Caki2 (cell line): ENCODE results near the gene BCORL1. TPM values are rescaled to one million over a fixed set of nuclear protein-coding genes. Genes with fewer than 3 reads are reported as not detected.

ENCODE experiments used
- DNase-seq: peaks from one replicate; pipeline ENCODE4 v3.0.0-alpha.2; 2015; ENCODE audit warnings: low read depth
- in situ Hi-C: cut with HindIII; loops from 2 replicates; pipeline ENCODE4 v1.10.0; 2016; ENCODE audit warnings: low sequenced_read_pairs, low pct_unique_long_range_greater_than_20kb, mixed read lengths
- total RNA-seq: library from RNA; depleted of rRNA; stranded (reverse); fragments of >200 nt; shearing (Covaris generic); gene quantifications from 2 replicates; pipeline ENCODE4 v1.2.3, GENCODE V29; 2014; ENCODE audit warnings: low replicate concordance

The BCORL1 gene
- total RNA-seq, 1 experiment from 2014 or later: 0.44 TPM

DNA sequence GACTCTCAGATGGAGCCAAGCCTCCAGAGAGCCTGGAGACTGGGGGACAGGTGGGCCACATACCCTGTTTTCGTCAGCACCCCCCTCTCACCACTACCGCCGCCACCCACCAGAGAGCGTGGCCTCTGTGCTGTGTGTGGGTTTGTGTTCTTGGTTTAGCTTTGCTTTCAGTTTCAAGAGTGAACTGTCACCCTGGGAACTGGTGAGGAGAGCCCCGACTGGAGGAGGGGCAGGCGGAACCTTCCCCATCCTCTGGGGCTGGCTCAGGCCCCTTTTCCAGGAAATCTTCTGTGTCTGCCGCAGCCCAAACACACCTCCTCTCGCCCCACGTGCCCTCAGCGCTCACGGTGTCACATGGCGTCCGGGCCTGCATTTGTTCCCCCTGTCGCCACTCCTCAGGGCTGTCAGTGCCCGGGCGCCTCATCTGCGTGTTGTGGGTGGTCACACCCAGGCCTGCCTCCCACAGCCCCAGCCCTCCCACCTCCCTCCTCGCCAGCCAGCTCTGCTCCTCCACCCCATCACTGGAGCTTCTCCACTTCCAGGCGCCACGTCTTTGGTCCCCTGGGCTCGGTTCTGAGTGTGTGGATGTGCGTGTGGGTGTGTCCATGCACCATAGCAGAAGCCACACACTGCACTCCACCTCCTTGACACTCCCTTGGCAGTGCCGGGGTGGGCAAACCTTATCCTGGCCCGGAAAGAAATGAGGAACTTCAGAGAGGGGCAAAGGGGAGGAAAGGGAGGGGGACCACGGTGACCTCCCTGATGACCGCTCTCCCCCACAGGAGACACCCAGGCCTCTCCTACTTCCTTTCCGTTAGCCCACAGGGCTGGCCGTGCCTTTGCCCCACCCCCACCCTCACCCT is 100.0 kb downstream of the BCORL1 start:
- in situ Hi-C loops: no loop called here
- DNase-seq: no peak

DNA sequence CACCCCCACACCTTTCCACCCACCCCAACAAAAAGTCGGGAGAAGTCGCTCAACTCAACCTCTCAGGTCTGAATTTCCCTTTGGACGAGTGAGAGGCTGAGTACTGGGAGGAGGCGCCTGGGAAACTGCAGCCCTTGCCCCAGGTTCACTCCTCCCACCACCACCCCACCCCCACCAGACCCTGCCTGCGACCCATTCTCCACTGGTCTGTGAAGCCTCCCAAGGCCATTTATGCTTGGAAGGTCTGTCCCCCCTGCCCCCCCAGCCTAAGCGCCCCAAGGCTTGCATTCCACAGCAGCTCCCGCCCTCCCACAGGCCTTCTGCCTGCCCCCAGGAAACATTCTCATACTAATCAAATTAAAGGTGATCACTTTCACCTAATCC is 100.7 kb downstream of the BCORL1 start:
- in situ Hi-C loops: no loop called here
- no peak for DNase-seq

DNA sequence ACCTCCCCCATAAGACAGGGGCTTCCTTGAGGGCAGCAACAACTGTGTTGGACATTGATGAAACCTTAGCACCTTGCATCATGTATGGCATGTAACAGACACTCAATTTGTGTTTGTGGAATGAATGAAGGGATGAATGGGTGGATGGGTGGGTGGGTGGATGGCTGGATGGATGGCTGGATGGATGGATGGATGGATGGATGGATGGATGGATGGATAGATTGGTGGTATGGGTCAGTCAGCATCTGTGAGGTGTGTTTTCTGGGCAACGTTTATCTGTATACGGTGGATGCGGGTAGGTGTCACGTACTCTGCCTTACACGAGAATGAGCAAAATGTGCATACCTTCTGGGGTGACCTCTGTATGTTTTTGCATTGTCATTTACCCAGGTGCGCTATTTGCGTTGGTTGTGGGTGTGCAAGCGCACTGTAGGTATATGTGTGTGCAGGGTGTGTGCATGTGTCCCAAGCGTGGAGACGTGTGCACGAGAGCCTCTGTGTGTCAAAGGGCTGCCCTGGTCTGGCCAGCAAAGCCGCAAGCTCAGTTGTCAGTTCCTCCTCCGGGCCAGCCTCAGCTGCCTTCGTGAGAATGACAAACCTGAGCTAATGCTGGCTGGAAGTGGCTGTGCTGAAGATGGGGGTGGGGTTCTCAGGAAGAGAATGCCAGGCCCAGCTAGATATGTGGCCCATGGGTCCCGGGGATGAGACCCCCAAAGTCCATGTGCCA is 101.4 kb downstream of the BCORL1 start:
- no peak for DNase-seq
- in situ Hi-C loops: no loop called here

DNA sequence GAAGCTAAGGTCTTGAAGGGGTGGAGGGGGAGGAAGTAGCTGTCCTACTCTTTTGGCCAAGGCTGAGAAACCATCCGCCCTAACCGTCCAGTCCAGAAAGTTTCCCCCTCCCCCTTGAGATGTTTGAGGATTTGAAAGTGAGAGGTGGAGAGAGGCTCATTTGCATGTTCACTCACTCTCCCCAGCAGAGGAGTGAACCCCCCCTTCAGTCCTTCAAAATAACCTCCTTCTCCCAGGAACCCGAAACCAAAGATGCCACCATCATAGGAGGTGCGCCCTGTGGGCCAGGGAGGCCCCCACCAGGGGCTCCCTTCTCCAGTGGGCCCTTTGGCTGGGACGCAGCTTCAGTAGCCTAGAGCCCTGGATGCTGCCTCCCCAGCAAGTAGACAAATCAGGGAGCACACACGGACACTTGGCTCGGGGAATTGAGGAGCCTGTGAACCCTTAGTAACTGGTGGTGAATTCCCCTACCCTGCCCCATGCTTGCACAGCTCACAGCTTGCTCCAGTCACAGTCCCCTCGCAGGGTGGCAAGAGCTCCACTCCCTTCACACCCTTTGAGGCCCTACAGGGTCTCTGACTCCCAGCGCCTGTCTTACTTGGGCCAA is 102.3 kb downstream of the BCORL1 start:
- DNase-seq: no peak
- in situ Hi-C loops: no loop called here

DNA sequence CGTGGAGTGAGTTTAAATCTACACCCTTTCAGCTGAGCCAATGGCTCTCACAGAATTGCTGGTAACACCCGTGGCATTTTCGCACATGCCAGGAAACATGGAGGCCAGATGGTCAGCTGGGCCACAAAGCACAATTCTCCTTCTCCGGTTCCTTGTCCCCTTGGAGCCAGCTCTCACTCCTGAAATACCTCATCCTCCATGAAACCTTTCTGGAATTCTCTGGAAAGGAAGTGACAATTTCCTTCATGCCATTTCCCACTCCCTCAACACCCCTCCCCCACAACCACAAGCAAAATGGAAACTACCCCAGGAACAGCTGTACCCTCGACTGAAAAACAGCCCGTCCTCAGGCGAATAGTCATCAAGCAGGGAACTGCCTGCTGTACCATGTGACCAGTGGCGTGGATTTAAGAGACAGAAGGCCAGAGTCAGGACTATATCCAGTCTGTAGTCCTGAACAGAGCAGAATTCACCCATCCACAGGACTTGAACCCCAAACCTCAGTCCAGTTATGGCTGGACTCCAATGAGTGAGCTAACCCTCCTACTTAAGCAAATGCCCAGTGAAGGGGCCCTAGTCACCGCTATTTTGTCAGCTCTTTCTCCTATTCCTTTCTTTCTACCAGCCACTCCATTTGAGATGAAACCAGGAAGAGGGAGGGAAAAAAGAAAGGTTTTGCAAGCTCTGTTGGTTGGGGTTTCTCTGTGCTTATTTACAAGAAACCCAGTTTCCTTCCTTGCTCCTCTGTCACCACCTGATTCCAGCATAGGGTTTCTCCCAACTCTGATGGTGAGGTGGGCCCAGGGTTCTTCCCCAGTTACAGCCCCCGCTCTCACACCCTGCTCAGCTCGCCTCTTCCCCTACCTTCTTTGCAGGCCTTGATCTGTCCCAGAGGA is 103.4 kb downstream of the BCORL1 start:
- in situ Hi-C loops: no loop called here
- DNase-seq: no peak

DNA sequence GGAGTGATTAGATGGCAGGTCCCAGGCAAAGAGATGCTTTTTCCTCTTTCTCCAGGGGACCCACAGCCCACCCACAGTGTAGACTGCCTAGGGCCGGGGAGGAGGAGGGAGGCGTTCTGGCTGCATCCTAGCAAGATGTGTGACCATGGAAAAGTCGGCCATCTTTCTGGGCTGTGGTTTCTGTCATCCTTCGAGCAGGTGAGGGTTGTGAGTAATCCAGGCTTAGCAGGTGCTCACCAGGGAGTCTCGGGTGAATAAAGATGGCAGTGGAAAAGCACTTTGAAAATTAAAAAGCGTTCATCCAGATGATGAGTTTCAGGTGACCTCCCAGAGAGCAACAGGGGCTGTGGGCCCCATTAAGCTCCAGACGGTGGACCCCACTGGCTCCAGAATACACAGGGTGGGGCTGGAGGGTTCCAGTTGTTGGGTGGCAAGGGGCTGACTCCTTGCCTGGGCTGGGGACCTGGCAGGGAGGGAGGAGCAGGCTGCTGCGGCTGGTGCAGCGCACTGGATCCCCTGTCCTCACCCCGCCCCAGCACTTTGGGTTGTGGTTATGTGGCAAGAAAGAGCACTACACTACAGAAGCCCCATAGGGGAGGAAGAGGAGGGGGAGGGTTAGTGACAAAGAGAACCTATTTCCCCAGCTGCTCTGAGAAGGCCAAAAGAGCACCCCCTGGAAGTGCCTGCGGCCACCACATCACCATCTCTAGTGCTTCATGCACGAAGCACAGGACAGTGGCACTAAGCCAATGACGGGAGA is 104.2 kb downstream of the BCORL1 start:
- in situ Hi-C loops: no loop called here
- no peak for DNase-seq

DNA sequence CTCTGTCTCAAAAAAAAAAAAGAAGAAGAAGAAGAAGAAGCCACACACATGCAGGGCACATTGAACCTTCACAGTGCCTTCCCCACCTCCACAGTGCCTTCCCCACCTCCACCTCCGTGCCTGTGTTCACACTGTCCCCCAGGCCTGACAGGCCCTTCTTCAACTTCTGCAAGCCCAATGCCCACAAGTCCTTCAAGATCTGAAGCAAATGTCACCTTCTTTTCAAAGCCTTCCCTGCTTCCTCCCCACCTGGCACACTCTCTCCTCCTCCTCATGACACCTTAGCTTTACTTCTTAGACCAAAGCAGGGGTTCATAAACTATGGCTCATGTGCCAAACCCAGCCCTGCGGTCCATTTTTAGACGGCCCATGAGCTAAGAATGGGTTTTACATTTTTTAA is 107.9 kb downstream of the BCORL1 start:
- in situ Hi-C loops: no loop called here

DNA sequence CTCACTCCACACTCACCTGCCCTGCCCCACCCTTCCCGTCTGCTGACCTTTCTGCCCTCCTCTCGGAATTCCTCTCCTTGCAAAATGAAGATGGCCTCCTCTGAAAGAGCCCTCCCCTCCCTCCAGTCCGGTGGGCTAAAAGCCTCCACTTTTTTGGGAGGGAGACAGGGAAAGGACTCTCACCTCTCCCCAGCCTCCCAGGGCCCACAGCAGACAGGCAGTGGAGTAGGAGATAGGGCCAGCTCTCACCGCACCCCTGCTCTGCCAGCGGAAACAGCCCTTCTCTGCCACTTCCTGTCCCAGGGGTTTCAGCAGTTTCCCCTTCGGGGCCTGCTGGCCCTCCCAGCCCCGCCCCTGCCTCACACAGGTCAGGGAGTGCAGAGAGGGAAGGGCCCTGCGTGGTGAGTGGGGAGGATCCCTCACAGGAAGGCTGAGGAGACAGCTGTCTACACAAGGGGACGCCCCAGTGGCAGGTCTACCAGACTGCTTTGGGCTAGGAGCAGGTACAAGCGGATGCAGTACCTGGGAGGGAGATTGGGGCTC is 109.6 kb downstream of the BCORL1 start:
- in situ Hi-C loops: no loop called here
- DNase-seq: no peak

More for the DNA sequence above, 107.9 kb downstream of the BCORL1 start:
- no peak for DNase-seq

DNA sequence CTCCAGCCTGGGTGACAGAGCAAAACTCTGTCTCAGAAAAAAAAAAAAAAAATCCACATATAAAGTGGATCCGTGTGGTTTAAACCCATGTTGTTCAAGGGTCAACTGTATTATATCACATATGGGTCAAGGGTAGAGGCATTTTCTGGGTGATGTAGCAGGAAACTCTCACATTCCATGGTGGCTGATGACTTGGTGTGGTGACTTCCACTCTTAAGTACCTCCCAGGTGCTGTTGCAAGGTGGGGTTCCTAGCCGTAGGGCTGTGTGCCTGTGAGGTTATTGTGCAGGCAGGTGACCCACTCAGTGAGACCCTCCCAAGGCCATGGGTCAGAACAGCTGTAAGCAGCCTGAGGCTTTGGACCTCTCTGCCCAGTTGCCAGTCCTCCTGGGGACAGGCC is 110.8 kb downstream of the BCORL1 start:
- in situ Hi-C loops: no loop called here
- no peak for DNase-seq

DNA sequence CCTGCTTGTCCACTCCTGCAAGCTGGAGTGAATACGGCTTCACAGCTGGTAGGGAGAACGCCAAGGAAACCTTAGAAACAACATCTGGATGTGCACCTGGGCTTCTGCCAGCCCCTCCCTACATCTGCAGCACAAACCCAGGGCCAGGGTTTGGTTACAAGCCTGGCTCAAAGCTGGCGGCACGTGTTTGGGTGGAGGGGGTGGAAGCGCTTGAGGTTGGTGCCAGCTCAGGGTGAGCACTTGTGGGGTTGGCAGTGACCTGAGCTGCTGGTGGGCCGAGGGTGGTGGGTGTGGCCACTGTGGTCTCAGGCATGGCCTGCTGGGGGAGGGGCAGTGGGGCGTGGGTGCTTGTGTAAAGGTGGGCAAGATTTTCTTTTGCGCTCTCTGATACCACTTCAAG is 112.3 kb downstream of the BCORL1 start:
- DNase-seq: no peak

DNA sequence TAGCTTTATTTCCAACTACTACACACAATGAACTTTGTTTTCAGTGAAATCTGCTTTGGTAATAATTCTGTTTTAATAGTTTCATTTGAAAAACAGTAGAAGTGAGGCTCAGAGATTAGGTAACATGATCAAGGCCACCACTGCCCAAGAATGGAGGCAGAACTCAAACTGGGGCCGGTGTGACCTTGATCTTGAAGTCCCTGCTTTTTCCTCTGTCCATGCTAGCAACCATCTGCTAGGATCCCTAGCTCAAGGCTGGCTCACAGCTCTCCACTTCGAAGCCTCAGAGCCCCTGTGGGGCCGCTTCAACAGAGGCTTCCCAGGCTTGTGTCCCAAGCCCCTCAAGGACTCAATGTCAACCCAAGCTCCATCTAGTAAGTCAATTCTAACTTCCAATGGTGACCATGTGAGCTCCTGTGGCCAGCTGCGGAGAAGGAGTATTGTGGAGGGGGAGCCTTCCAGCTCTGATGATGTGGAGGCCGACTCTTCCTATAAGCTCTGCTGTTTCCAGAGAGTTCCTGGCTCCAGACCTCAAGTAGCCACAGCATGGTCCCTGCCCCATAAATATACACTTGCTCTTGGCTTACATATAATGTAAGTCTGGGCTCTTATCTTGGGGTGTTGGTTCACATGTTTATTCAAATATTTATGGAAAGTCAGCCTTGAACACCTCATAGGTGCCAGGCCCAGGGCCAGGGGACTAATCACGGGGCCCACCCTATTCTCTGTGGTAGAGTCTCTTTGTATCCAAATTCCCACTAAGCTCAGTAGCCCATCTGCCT is 113.0 kb downstream of the BCORL1 start:
- DNase-seq: no peak
- in situ Hi-C loops: no loop called here

More for the DNA sequence above, 112.3 kb downstream of the BCORL1 start:
- in situ Hi-C loops: no loop called here

DNA sequence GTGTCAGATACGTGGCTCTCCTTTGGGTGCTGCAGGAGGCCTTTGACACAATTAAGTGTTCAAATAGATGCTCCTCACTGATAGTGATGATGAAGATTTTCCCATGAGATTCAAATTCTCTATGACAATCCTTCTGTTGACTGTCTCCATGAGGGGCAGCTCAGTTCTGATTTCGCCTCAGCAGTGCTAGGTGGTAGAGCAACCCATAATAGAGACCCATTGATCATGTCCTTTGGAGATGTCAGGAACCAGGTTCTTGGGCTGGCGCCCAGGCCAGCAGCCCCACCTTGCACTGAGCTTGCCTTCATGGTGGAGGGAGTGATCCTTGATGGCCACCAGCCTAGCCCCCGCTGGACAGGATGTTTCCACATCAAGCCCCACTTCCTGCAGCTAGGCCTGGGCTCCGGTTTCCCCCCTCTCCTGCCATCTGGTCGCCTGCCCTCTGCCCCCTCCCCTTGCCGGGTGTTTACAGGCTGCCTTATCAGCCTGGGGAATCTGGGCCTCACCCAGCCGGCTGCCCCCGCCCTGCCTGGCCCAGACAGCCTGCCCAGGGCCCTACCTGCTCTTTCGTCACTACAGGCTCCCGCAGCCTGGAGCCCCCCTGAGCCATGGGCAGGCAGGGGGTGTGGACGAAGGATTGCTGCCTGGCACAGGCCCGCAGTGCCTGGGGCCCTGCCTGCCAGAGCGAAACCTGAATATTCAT is 115.2 kb downstream of the BCORL1 start:
- in situ Hi-C loops: no loop called here
- DNase-seq: no peak

DNA sequence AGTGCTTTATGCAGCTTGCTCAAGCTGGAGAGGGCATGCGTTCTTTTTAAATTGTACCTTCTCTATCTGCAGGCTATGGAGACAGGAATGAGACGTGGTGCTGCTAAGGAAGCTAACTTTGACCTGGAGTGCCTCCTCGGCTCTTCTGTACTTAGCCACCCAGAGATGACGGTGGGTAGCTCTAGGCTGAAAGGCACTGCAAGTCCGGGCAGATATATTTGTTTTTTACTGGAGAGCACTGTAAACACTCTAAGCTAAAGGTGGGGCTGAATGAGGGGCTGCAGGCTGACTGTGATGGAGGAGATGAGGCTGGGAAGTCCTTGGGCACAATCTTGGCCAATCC is 115.7 kb downstream of the BCORL1 start:
- in situ Hi-C loops: no loop called here
- no peak for DNase-seq

DNA sequence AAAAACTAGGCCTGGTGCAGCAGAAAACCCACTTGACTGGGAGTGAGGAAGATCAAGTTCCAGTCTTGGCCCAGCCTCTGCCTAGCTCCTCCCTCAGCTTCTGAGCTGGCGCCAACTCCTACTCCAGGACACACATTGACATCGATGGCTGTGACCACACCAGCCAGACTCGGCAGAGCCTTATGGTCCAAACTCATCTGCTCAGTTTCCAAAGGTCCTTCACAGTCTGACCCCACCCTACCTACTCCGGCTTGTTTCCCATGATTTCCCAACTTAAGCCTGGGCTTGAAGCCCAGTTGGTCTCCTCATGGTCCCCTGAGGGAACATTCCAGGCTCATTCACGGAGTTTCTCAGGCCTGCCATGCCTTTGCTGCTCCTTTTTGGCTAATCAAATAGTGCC is 117.7 kb downstream of the BCORL1 start:
- in situ Hi-C loops: no loop called here
- no peak for DNase-seq

DNA sequence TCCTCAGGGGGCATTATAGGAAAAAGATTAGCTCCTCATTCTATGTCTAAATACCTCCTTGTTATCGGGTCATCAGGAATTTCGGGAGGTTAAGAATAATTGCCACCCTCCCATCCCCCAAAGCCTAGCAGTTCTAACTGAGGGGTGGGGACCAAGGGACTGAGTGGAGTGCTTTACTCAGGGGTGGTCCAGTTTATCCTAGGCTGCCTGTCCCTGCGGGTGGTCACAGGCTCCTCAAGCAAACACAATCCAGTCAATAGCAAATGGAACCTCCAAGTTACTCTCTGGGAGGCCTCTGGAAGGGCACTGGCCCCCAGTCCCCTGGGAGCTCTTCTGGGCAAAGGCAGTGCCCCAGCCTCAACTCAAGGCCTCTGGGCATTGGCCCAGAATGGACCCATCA is 121.2 kb downstream of the BCORL1 start:
- DNase-seq: no peak
- in situ Hi-C loops: no loop called here

DNA sequence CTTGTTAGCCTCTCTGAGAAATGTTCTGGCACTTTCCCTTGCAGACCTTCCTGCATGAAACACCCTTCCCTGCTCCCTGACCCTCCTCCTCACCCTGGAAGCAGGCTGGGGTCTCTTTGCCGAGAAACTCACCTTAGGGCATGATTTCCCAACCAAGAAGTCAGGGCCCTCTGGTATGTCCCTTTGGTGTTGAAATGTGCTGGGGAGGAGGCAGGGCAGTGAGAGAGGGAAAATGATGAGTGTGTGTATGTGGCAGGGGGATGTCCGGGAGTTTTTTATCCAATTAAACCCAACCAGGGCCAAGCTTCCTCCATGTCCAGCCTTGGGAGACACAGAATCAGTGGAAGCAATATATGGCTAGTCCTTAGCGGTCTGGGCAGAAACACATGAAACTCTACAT is 122.8 kb downstream of the BCORL1 start:
- DNase-seq: no peak
- in situ Hi-C loops: no loop called here
